HL-60/S4 treated with retinoic acid at 250 ng/mL for 4 days and 3 days (cell line): ENCODE measurements around the gene ZNF738.
"Not testable (repeated sequence)": the region's sequence is repeated elsewhere in the genome, so short reads cannot be mapped to it uniquely, and the experiment has no call there.

Experiments
- in situ Hi-C: fragments of 300-500 bp; cut with MboI; formaldehyde crosslinking; loops from 2 replicates; pipeline ENCODE4 v1.7.0; 2022; ENCODE audit warnings: low sequenced_read_pairs

Gene ZNF738

GRCh38 chr19:21358768-21359451 is at the start of gene ZNF738:
TSS of gene ZNF738 (plus strand) at chr19:21359000. CDS start at chr19:21359141, 141 bp downstream.
- in situ Hi-C loops: no loop called here

- in situ Hi-C loops: not testable (repeated sequence)
Measured at GRCh38 chr19:21312807-21313206, 46.0 kb upstream of the ZNF738 start.

GRCh38 chr19:21314676-21315075 is 44.1 kb upstream of the ZNF738 start:
- in situ Hi-C loops: no loop called here

GRCh38 chr19:21317821-21318220 is 41.0 kb upstream of the ZNF738 start:
- in situ Hi-C loops: no loop called here

DNA sequence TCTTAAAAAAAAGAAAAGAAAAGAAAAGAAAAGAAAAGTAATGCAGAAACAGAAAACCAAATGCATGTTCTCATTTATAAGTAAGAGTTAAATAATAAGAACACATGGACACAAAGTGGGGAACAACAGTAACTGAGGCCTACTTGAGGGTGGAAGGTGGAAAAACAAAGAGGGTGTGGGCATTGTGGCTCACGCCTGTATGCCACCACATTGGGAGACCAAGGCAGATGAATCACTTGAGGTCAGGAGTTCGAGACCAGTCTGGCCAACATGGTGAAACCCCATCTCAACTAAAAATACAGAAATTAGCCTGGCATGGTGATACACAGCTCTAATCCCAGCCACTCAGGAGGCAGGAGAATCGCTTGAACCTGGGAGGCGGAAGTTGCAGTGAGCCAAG is 37.7 kb upstream of the ZNF738 start:
- in situ Hi-C loops: no loop called here

DNA sequence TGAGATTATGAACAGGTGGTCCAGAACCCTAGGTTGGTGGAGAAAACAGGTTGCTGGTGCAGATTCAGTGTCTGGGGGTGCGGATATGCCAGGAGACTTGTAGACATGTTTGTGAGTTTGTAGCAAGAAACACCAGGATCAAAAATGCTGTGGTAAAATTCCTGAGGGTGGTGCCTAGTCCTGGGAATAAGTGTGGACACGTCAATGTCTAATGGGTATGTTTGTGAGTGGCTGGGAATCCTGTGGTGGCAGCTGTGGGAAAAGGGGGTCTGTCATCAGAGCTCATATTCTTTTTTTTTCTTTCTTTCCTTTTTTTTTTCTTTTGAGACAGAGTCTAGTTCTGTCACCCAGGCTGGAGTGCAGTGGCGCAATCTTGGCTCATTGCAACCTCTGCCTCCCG is 36.8 kb upstream of the ZNF738 start:
- in situ Hi-C loops: no loop called here

DNA sequence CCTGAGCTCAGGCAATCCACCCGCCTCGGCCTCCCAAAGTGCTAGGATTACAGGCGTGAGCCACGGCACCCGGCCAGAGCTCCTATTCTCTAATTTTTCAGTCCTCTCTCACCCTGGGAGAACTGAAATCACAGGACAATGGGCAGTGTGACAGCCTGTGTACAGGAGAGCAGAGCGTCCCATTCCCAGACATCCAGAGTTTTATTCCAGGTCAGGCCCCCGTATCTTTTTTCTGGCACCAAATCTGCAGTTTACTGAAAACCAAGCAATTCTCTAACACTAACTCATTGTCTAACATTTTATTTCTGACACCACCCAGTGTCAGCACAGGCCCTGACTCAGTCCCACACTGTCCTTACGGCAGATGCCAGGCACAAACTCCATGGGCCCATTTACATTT is 36.3 kb upstream of the ZNF738 start:
- in situ Hi-C loops: no loop called here

GRCh38 chr19:21323000-21323399 is 35.8 kb upstream of the ZNF738 start:
- in situ Hi-C loops: no loop called here

DNA sequence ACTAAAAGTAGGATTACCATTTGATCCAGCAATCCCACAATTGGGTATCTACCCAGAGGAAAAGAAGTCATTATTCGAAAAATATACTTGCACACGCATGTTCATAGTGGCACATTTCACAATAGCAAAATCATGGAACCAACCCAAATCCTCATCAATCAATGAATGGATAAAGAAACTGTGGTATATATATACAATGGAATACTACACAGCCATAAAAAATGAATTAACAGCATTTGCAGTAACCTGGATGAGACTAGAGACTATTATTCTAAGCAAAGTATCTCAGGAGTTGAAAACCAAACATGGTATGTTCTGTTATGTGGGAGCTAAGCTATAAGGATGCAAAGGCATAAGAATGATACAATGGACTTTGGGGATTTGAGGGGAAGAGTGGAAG is 32.6 kb upstream of the ZNF738 start:
- in situ Hi-C loops: no loop called here

GRCh38 chr19:21328406-21328805 is 30.4 kb upstream of the ZNF738 start:
- in situ Hi-C loops: no loop called here

GRCh38 chr19:21328885-21329605 is 29.8 kb upstream of the ZNF738 start, which contains the start of gene ZNF708:
TSS of gene ZNF708 (minus strand) at chr19:21329410. CDS start at chr19:21329212, 198 bp downstream.
- in situ Hi-C loops: no loop called here

DNA sequence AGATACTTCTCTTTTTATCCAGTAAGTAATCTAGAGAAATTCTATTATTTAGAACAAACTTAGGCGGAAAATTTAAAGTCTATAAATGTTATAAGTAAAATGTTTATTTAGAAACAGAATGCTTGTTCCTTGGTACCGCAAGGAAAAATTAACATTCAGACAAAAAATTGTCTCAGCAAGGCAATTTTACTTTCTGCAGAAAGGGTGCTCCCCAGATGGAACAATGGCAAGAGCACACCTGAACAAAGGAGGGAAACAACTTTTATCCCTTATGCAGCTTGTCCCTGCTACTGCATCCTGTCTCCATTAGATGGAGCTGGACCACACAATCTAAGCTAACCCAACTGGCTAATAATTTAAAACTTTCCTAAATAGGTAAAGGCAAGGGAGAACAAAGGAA is 23.1 kb upstream of the ZNF738 start:
- in situ Hi-C loops: no loop called here

DNA sequence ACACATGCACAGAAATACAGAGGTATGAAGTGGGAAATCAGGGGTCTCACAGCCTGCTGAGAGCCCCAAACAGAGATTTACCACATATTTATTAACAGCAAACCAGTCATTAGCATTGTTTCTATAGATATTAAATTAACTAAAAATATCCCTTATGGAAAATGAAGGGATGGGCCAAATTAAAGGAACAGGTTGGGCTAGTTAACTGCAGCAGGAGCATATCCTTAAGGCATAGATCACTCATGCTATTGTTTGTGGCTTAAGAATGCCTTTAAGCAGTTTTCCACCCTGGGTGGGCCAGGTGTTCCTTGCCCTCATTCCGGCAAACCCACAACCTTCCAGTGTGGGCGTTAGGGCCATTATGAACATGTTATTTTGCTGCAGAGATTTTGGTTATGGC is 14.0 kb upstream of the ZNF738 start:
- in situ Hi-C loops: not testable (repeated sequence)

GRCh38 chr19:21352830-21353229 is 6.0 kb upstream of the ZNF738 start:
- in situ Hi-C loops: no loop called here

DNA sequence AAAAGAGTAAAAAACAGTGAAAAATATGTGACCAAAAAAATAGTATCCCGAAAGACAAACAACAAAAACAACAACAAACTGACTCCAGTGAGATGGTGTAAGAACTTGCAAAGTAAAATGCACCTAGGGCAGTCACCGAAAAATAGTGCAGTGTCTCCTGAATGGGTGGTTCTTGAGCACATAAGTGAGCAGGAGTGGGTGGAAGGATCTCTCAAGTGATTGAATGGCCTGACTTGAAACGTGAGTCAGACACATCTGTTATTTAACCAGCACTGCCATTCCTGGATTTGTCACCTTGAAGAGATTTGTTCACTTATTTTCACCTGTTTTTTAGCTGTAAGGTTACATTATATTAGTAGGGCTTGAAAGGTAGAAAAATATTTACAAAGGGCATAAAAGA is 3.5 kb downstream of the ZNF738 start:
- in situ Hi-C loops: no loop called here

DNA sequence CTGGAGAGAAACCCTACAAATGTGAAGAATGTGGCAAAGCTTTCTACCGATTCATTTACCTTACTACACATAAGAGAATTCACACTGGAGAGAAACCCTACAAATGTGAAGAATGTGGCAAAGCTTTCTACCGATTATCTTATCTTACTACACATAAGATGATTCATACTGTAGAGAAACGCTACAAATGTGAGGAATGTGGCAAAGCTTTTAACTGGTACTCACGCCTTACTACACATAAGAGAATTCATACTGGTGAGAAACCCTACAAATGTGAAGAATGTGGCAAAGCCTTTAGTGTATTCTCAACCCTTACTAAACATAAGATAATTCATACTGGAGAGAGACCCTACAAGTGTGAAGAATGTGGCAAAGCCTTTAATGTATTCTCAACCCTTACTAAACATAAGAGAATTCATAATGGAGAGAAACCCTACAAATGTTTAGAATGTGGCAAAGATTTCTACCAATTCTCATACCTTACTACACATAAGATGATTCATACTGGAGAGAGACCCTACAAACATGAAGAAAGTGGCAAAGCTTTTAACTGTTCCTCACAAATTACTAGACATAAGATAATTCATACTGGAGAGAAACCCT is 25.3 kb downstream of the ZNF738 start:
- in situ Hi-C loops: no loop called here

- in situ Hi-C loops: no loop called here
Measured at GRCh38 chr19:21396121-21396520, 37.3 kb downstream of the ZNF738 start.

DNA sequence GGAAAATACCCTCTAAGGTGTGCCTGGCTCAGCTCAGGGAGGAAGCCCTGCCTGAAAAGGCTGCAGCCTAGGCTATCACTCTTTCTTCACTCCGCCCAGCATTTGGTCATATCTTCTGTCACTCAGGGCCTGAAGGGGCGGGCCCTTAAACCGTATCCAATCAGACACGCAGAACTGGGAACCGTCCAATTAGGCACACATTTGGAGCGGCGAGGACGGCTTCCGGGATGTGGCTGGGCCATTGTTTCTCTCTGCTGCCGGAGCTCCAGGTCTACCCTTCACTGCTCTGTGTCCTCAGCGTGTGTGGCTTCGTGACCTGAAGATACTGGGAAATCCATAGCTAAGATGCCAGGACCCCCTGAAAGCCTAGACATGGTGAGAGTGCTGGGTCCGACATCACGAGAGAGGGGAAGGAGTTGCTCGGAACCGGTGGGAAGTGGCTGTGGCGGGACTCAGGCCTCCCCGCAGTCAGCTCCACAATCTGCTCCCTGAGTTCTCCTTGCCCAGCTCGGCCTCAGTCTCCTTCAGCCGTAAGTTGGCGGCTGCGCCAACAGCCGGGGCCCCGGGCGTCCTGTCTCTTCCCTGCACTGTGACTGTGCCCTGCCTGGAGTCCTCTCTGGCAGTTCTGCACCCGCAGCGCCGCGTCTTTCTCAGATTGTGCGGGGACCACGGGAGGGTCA is 38.2 kb downstream of the ZNF738 start, which contains the start of gene ZNF493:
TSS of gene ZNF493 (plus strand) at position 241 of the 680 bp plus-strand sequence. CDS start at position 346, 105 bp downstream.
- in situ Hi-C loops: no loop called here

- in situ Hi-C loops: no loop called here
Measured at GRCh38 chr19:21398851-21399250, 40.1 kb downstream of the ZNF738 start.

DNA sequence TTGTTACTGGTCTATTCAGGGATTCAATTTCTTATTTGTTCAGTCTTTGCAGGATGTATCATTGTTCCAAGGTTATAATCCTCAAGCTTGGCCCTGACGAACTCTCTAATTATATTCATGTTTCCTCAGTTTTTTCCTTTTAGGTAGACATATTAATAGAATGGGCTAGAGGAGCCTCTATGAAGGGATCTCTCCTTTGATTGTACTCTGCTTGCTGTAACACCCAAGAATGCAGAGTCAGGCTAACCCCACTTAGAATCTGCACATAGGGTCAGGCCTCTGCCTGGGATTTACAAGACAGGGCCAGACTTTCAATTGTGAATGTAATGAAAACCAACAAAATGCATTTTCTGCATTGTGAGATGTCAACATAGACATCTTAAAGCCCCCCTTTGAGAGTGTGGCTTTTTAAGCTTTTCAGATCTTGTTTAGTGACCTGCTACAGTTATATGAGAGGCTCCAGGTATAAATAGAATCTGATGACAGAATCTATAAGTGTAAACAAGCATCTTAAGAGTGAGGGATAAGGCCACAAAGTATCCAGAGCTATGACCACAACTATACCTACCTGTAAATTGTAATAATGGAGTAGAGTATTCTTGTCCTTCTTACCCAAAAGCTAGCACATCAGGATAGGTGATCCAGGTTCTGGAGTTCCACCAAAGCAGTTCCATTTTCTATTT is 43.6 kb downstream of the ZNF738 start:
- in situ Hi-C loops: no loop called here

- in situ Hi-C loops: no loop called here
Measured at GRCh38 chr19:21410166-21410565, 51.4 kb downstream of the ZNF738 start.
